OCI-LY7 (cell line): ENCODE data around the gene SMIM26.

Experiments
- CTCF ChIP-seq: fragments of 200-600 bp; sonication (generic); conservative IDR thresholded peaks from 2 replicates; pipeline ENCODE4 v1.5.1; 2014; ENCODE audit warnings: mild to moderate bottlenecking, antibody characterized with exemption, low read length, moderate library complexity, mixed read lengths
- EZH2phosphoT487 ChIP-seq: fragments of 200-600 bp; sonication (generic); IDR thresholded peaks from 2 replicates; pipeline ENCODE4 v1.6.1; 2018; ENCODE audit warnings: low read depth, borderline replicate concordance, mild to moderate bottlenecking, mixed run types, antibody characterized with exemption, low read length, moderate library complexity, mixed read lengths

GRCh38 chr20:18596270-18596669 is 29.0 kb downstream of the SMIM26 start:
- no peak for TF ChIP-seq CTCF
- no peak for TF ChIP-seq EZH2phosphoT487
